ENCODE results near the gene ORMDL3. TPM values are rescaled to one million over a fixed set of nuclear protein-coding genes. Genes with fewer than 3 reads are reported as not detected.

Gene ORMDL3
- total RNA-seq, 1 donor, result 61.7 TPM

GRCh38 chr17:39939588-39940419 is 12.4 kb upstream of the ORMDL3 start:
- DNase-seq (ENCODE audit: low read depth), result peak; percentile 90
- H3K4me3 ChIP-seq (ENCODE audit: low read depth, low read length), result no peak overlapping the region
- TF ChIP-seq CTCF (IDR thresholded peaks at IDR 0.05; ENCODE audit: insufficient read depth, low read depth, low read length), result peak; percentile 67

GRCh38 chr17:39939106-39939505 is 11.7 kb upstream of the ORMDL3 start:
- no peak for DNase-seq (ENCODE audit: low read depth)
- no peak for TF ChIP-seq CTCF (IDR thresholded peaks at IDR 0.05; ENCODE audit: insufficient read depth, low read depth, low read length)
- no peak overlapping the region for H3K4me3 ChIP-seq (ENCODE audit: low read depth, low read length)

- H3K4me3 ChIP-seq (ENCODE audit: low read depth, low read length), result no peak overlapping the region
- DNase-seq (ENCODE audit: low read depth), result no peak
- TF ChIP-seq CTCF (IDR thresholded peaks at IDR 0.05; ENCODE audit: insufficient read depth, low read depth, low read length), result no peak
Observed at GRCh38 chr17:39938140-39938869, 10.9 kb upstream of the ORMDL3 start.

DNA sequence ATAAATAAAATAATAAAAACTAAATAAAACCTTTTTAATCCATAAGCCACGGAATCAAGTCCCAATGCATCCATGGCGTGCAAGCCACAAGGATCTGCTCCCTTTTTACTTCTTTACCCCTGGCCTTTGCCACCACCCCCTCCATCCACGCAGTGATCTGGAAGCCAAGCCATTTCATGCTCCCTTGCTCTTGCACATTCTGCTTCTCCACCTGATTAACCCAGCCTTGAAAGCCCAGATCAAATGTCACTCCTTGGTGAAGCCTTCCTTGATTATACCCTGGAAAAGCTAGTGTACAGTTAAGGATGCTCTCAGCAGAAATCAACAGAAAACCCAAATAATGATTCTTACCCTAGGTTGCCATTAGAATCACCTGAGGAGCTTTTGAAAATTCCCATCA is 10.0 kb upstream of the ORMDL3 start:
- TF ChIP-seq CTCF (IDR thresholded peaks at IDR 0.05; ENCODE audit: insufficient read depth, low read depth, low read length), result no peak
- DNase-seq (ENCODE audit: low read depth), result no peak
- no peak overlapping the region for H3K4me3 ChIP-seq (ENCODE audit: low read depth, low read length)

DNA sequence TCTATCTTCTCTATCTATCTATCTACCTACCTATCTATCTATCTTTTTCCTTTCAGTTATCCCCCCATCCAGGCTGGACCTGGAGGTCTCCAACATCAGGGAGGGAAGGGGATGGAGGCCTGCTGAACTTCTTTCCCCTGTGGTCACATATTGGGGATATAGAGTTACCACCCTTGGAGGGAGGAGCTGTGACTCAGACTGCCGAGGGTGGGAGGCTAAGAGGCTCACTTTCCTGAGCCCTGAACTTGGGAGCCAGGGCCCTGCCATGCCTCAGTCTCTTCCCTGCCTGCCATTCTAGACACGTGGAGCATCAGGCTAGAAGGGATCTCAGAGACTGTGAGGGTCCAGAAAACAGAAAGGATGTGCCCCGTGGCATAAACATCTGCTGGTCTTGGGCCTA is 8.5 kb upstream of the ORMDL3 start:
- H3K4me3 ChIP-seq (ENCODE audit: low read depth, low read length), result no peak overlapping the region
- DNase-seq (ENCODE audit: low read depth), result no peak
- TF ChIP-seq CTCF (IDR thresholded peaks at IDR 0.05; ENCODE audit: insufficient read depth, low read depth, low read length), result no peak

DNA sequence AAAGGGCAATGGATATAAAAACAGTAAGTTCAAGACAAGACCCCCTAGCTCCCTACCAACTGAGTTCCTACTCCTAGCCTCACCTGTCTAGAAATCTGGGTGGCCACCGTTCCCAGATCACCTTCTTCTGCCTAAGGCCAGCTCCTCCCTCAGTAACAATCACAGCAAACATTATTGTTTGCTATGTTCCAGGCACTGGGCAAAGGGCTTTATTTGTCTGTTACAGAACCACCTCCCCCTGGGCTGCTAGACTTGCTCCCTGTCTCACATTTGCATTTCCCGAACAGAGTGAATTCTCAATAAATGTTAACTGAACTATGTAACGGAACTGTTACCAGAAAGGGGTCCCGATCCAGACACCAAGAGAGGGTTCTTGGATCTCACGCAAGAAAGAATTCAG is 6.9 kb upstream of the ORMDL3 start:
- no peak for DNase-seq (ENCODE audit: low read depth)
- no peak for TF ChIP-seq CTCF (IDR thresholded peaks at IDR 0.05; ENCODE audit: insufficient read depth, low read depth, low read length)
- no peak overlapping the region for H3K4me3 ChIP-seq (ENCODE audit: low read depth, low read length)
